GM12892 (cell line): ENCODE results near the gene GPR12.

Experiments used
- POLR2A ChIP-seq: IDR thresholded peaks from 2 replicates; pipeline ENCODE4 v1.6.1; 2011; ENCODE audit warnings: low read depth, low read length, control low read depth
- POLR2AphosphoS5 ChIP-seq: IDR thresholded peaks from 2 replicates; pipeline ENCODE4 v1.6.1; 2011; ENCODE audit warnings: low read depth, low read length, control low read depth

DNA sequence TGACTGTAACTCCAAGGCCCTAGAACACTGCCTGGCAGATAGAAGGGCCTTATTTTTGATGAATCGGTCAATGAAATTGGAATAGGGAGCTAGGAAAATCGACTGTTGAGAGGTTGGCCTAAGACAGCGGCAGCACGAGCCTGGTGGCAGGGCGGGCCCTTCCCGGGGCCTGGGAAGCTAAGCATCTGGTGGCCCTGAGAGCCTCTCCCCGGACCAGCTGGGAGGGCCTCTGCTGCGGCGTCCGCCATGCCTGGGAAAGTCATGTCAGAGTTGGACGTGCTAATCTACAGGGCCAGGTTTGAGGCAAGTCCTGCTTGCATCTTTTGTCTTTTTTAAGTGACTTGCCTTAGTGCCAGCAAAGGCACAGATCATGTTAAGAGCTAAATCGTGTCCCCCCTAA, 11.2 kb upstream of the GPR12 start:
- TF ChIP-seq POLR2A (no peak), POLR2AphosphoS5 (no peak)
